PFSK-1 (cell line): Measurements from ENCODE around the gene CORO2B.

Experiments
- POLR2AphosphoS5 ChIP-seq: IDR thresholded peaks from 2 replicates; pipeline ENCODE4 v1.6.1; 2012; ENCODE audit warnings: low read depth, mild to moderate bottlenecking, control low read depth, low read length, moderate library complexity
- TAF1 ChIP-seq: IDR thresholded peaks from 2 replicates; pipeline ENCODE4 v1.6.1; 2012; ENCODE audit warnings: low read length, control low read depth, borderline replicate concordance; ENCODE audit not compliant: insufficient read depth

DNA sequence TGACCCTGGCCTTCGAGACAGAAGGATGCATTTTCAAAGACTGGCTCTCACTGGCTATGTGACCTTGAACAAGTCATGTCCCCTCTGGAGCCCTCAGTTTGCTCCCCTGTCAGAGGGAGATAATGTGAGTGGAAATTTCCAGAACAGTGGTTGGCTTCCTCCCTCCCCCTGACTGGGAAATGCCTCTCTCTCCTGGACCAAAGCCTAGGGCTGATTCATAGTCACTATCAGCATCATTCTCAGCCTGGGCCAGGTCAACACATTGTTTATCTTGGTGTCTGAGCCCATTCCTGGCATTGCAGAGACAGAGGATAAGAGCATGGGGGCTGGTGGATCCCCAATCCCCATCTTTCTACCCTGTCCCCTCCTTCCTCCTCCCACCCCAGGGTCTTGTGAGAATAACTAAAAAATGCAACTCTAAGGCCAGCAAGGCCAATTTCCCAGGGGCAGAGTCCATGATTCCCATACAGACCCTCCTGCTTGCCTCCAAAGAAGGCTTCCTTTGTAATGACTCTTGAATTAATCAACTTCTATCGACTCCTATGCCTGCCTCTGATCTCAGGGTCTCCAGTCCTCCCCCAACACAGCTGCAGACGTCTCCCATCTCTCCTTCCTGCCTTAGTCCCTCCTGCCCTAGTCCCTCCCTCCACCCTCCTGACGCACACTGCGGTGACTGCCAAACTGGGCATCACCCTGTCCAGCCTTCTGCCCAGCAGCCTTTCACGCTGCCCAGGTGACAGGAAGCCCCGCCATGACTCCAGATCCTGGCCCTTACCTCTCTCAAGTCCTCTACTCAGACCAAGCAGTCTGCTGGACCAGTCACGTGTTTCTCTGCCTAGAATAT lies 35.4 kb upstream of the CORO2B start:
- TF ChIP-seq TAF1 (no peak), POLR2AphosphoS5 (no peak)
